Stimulated activated CD8-positive, alpha-beta memory T cell treated with anti-CD3 and anti-CD28 coated beads, Interleukin-7, amount 100 ng/mL, for 48 hours (primary cell): Measurements from ENCODE around the gene UBE2G2.

Experiments used
- DNase-seq, 2 donors: peaks; one replicate each; pipeline ENCODE4 v3.0.0-alpha.2; 2020; ENCODE audit warnings: low read depth in 1 of 2; ENCODE audit errors: extremely low read depth in 1 of 2

UBE2G2 gene

GRCh38 chr21:44732956-44733355 is 68.7 kb downstream of the UBE2G2 start:
- no peak for DNase-seq

- DNase-seq: no peak
These were observed 69.4 kb downstream of the UBE2G2 start for GRCh38 chr21:44732263-44732662.

DNA sequence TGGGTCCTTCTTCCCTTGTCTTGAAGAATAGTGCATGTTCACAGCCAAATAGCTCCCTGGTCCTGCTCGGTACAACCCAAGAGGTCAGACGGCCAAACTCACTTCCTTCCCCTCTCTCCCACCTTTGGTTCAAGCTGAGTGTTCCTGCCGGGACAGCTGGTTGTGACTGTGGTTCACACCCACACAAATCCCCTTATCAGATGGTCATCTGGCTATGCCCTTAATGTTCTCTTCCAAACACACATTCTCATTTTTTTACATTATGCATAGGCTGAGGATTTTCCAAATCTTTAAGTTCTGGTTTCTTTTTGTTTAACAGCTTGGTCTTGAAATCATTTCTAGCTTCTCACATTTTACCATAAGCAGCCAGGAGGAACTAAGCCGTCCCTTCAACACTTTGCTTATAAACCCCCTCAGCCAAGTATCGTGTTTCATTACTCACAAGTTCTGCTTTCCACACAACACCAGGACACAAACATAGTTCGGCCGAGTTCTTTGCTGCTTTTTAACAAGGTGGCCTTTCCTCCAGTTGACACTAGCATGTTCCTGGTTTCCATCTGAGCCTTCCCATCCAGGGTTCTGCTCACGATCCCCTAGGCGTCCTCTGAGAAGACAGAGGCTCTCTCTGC is 70.6 kb downstream of the UBE2G2 start:
- no peak for DNase-seq

- DNase-seq: no peak
These were observed 71.6 kb downstream of the UBE2G2 start for GRCh38 chr21:44730028-44730395.

GRCh38 chr21:44729336-44730027 is 72.1 kb downstream of the UBE2G2 start:
- DNase-seq: no peak

DNA sequence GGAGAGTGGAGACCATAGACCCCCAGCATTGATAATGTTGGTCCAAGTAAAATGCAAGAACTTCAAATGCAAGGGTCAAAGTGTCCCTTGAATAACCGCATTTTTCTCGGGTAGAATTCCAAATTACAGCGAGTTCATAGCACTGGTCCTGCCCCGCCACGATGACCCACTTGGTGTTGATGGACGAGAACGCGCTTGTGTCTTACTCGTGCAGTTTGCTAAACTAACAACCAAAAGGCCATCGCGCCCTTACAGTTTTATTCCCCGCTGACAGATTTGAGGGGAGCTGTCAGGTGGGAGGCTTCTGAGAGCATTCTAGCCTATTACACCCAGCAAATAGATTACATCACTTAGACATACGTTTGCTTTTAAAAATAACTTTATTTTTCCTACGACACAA is 72.9 kb downstream of the UBE2G2 start:
- DNase-seq: no peak

- no peak for DNase-seq
These were observed 73.9 kb downstream of the UBE2G2 start for GRCh38 chr21:44727757-44728156.

- no peak for DNase-seq
These were observed 74.3 kb downstream of the UBE2G2 start for GRCh38 chr21:44727321-44727720.

- no peak for DNase-seq
These were observed 74.8 kb downstream of the UBE2G2 start for GRCh38 chr21:44726826-44727225.

DNA sequence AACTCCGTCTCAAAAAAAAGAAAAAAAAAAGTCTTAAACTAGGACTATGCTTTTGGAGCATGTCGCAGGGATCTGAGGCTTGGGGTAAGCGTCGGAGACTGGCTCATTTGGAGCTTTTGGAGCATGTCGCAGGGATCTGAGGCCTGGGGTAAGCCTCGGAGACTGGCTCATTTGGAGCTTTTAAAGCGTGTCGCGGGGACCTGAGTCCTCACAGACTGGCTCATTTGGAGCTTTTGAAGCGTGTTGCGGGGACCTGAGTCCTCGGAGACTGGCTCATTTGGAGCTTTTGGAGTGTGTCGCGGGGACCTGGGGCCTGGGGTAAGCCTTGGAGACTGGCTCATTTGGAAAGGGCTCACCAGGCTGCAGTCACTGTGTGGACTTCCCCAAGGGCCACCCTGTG is 76.7 kb downstream of the UBE2G2 start:
- no peak for DNase-seq

GRCh38 chr21:44724196-44724595 is 77.4 kb downstream of the UBE2G2 start:
- no peak for DNase-seq

DNA sequence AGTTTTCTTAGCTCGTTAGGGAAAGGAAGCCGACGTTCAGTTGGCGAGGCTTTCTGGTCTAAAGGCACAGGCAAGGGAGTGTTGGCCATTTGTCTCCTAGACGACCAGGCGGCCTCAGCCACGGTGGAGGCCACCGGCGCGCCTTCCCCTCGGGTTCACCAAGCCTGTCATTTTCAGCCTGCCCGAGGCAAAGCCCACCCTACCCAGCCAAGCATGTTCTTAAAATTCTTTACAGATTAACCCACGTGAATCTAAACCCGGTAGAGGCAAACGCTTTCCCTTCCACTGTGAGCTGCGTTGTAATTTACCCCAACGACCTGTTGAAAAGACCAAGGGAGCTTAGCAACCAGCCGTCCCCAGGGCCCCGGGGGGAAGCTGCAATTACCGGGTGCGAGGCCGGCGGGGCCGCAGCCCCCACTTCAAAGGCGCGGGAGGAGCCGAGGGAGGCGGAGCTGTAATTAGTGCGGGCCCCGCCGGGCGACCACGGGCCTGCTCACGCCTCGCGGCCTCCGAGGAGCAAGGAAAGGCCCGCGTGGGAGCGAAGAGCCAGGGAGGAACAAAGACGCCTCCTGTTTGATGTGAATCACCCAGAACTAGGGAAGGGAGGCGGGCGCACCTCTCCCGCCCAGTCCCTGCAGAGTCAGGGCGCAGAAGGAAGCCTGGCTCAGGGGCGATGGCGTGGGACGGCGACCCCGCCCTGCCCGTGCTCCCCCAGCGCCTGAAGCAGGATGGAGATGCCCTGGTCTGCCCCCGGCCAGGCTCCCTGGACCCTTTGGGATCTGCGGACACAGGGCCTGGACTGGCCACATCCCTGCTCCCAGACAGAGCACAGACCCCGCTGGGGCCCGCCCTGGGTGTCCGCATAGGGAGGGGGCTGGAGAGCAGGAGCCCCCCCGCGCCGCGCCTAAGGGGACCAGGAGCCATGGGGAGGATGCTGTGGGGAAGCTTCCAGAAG is 78.2 kb downstream of the UBE2G2 start:
- no peak for DNase-seq

DNA sequence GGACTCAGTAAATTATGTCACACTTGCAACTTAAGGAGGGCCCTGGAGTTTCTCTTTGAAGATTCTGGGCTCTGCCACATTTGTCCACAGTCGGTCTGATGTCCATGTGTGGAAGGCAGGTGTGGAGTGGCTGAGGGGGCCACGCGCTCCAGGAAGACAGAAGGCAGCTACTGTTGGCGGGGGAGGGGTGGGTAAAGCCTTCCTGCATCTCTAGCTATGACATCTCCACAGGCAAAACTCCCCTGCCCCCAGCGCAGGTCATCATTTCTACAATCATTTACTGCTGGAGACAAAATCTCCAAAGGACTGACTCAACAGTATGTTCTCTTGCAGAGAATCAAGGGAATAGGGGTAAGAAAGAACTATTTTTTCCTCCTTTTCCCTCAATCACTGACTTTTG is 78.9 kb downstream of the UBE2G2 start:
- no peak for DNase-seq

DNA sequence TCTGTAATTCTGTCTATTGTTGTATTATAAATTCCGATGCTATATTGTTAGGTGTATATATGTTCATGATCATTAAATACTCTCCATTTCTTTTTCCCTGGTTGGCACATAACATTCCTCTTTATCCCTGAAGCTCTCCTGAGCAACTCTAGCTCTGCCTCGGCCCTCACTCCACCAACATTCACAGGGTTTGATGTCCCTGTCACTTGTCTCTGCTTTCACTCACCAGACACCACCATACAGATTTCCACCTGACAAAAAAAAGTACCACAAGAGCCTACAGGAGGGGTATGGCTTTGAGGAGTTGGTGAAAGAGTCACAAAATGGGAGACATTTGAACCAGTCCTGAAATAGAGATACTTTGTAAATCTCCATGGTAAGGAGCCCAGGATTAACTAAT is 81.5 kb downstream of the UBE2G2 start:
- no peak for DNase-seq
